Activated naive CD8-positive, alpha-beta T cell treated with anti-CD3 and anti-CD28 coated beads, Interleukin-2, amount 50 U/mL, for 24 hours (primary cell): Measurements from ENCODE around the gene RAE1.

Experiments used
- ATAC-seq: fragments of 150-1000 bp; cut with Tn5 transposase; one replicate; pipeline ENCODE4 v1.10.0; 2021
- DNase-seq: peaks from one replicate; pipeline ENCODE4 v3.0.0; 2021
- H3K27ac Mint-ChIP-seq: one replicate; pipeline ENCODE4 v1.8.0; 2021; ENCODE audit warnings: mild to moderate bottlenecking, mixed read lengths
- H3K27me3 Mint-ChIP-seq: one replicate; pipeline ENCODE4 v1.8.0; 2021; ENCODE audit warnings: mixed read lengths
- H3K36me3 Mint-ChIP-seq: one replicate; pipeline ENCODE4 v1.8.0; 2021; ENCODE audit warnings: low read depth, mixed read lengths
- H3K4me1 Mint-ChIP-seq: one replicate; pipeline ENCODE4 v1.8.0; 2021; ENCODE audit warnings: mixed read lengths
- H3K4me3 Mint-ChIP-seq: one replicate; pipeline ENCODE4 v1.8.0; 2021; ENCODE audit warnings: mild to moderate bottlenecking, moderate library complexity, mixed read lengths
- H3K9me3 Mint-ChIP-seq: one replicate; pipeline ENCODE4 v1.8.0; 2021; ENCODE audit warnings: mixed read lengths

Gene RAE1

DNA sequence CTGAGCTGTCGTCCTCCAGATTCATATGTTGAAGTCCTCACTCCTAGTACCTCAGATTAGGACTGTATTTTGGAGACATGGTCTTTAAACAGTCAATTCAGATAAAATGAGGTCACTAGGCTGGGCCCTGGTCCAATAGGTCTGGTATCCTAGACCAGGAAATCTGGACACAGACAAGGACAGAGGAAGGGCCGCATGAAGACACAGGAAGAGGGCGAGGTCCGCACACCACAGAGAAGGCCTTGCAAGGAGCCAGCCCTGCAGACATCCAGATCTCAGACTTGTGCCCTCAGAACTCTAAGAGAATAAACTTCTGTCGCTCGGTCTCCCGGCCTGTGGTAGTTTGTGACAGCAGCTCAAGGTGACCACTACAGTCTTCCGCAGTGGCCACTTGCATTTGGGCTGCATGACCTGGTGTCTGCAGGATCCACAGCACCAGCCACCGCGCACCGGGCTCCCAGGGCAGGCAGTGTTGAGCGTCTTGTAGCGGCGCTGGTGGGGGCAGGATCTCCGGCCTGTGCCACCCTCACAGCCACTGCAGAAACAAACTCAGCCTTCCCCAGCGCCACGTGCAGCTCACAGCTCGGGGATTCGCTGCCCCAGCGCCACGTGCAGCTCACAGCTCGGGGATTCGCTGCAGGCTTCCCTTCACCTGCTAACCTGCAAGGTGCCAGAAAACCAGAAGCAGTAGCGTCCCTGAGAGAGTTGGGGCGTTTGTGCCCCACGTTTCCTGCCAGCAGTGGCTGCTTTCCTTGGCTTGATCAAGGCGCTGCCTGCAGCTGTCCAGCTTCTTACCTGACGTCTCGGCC, 34.1 kb downstream of the RAE1 start:
- ATAC-seq (no peak), DNase-seq (no peak)
- Mint-ChIP-seq H3K27me3 (no peaks in the 10 kb centered on the region), H3K4me1 (peaks cover 26% of the 10 kb centered on the region), H3K36me3 (peaks cover 7% of the 10 kb centered on the region), H3K4me3 (no peak overlapping the region), H3K27ac (no peak overlapping the region), H3K9me3 (no peaks in the 10 kb centered on the region)

DNA sequence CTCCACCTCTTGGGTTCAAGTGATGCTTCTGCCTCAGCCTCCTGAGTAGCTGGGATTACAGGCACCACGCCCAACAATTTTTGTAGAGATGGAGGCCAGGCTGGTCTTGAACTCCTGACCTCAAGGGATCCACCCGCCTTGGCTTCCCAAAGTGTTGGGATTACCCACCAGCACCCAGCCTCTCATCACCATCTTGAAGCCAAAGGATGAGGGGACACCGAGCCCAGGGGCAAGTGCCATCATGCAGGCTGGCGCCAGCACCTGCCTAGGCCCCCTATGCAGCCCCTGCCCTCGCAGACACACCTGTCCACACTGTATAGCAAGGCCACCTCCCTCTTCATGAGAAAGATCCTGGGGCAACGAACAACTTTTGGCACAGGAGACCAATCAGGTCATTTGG, 34.9 kb downstream of the RAE1 start:
- no peak overlapping the region for H3K27ac Mint-ChIP-seq
- H3K9me3 Mint-ChIP-seq: no peaks in the 10 kb centered on the region
- H3K27me3 Mint-ChIP-seq: no peaks in the 10 kb centered on the region
- H3K4me1 Mint-ChIP-seq: peaks cover 32% of the 10 kb centered on the region
- H3K4me3 Mint-ChIP-seq: no peak overlapping the region
- peaks cover 6% of the 10 kb centered on the region for H3K36me3 Mint-ChIP-seq
- ATAC-seq (no peak), DNase-seq (no peak)

- Mint-ChIP-seq H3K9me3 (no peaks in the 10 kb centered on the region), H3K4me3 (no peak overlapping the region)
These were observed 35.7 kb downstream of the RAE1 start for GRCh38 chr20:57386762-57387161.

DNA sequence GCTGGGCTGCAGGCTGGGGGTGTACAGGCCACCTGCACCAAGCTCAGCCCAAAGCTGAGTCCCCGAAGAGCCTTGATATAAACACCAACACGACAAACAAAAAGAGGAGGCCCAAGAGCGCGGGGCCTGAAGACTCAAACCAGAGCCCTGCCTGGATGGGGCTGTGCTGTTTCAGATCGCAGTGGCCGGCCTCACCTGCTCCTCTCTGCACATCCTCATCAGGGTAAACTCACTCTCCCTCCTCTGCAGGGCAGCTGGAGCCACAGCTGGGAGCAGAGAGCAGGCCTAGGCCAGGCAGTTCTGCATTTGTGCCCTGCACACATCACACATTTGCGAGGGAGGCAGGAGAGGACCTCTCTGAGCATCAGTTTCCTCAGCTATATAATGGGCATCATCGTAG, 36.4 kb downstream of the RAE1 start:
- no peak overlapping the region for H3K4me3 Mint-ChIP-seq
- H3K9me3 Mint-ChIP-seq: no peaks in the 10 kb centered on the region
- H3K4me1 Mint-ChIP-seq: peaks cover 26% of the 10 kb centered on the region
- peaks cover 10% of the 10 kb centered on the region for H3K36me3 Mint-ChIP-seq
- no peaks in the 10 kb centered on the region for H3K27me3 Mint-ChIP-seq
- ATAC-seq: no peak
- no peak for DNase-seq
- no peak overlapping the region for H3K27ac Mint-ChIP-seq

More at GRCh38 chr20:57386762-57387161, 35.7 kb downstream of the RAE1 start:
- DNase-seq (no peak), ATAC-seq (no peak)
- Mint-ChIP-seq H3K27ac (no peak overlapping the region), H3K4me1 (peaks cover 33% of the 10 kb centered on the region), H3K27me3 (no peaks in the 10 kb centered on the region), H3K36me3 (peaks cover 5% of the 10 kb centered on the region)

DNA sequence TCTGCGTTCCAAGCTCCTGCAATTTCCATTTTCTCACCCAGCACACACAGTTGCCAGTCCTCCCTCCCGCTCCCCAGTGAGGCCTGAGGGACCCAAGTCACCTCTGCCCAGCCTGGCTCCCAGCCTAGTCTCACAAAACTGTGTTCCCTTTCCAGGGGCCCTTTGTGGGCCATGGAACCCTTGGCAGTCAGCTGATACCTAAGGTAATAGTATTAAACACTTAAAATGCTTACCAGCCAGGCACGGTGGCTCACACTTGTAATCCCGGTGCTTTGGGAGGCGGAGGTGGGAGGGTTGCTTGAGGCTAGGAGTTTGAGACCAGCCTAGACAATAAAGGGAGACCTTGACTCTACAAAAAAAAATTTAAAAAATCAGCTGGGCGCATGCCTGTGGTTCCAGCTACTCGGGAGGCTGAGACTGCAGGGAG, 36.9 kb downstream of the RAE1 start:
- ATAC-seq (no peak), DNase-seq (no peak)
- peaks cover 24% of the 10 kb centered on the region for H3K4me1 Mint-ChIP-seq
- H3K9me3 Mint-ChIP-seq: no peaks in the 10 kb centered on the region
- H3K4me3 Mint-ChIP-seq: no peak overlapping the region
- H3K27ac Mint-ChIP-seq: no peak overlapping the region
- H3K27me3 Mint-ChIP-seq: no peaks in the 10 kb centered on the region
- H3K36me3 Mint-ChIP-seq: peaks cover 15% of the 10 kb centered on the region

DNA sequence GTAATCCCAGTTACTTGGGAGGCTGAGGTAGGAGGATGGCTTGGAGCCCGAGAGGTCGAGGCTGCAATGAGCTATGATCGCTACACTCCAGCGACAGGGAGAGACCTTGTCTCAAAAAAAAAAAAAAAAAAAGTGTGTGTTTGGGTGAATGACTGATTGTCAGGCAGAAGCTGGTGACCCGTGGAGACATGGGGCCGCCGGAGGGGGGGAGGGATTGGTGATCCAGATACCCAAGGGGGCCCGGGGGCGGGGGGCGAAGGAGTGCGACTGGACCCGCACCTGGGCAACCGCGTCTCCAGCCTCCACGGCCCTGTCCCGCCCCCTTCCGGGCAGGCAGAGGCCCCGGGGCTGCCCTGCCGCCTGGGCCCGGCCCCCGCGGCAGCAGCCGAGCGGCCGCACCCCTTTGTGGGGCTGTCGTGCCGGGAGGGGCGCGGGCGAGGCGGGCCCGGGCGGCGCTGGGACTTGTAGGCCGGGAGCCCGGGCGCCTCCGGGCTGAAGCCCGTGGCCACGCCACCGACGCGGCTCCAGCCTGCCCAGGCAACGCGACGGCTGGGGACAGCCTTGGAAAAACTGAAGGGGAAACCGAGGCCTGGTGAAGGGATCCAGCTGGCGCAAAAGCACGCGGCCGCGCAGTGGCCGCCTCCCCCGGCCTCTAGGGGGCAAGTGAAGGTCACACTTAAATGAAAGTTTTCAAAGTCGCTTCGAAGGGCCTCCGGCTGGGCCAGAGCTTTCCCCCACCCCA, 38.1 kb downstream of the RAE1 start:
- no peaks in the 10 kb centered on the region for H3K27me3 Mint-ChIP-seq
- peak overlapping the region; percentile 98 for H3K27ac Mint-ChIP-seq
- H3K36me3 Mint-ChIP-seq: peaks cover 26% of the 10 kb centered on the region
- peak overlapping the region; percentile 83 for H3K4me3 Mint-ChIP-seq
- DNase-seq: peak; percentile 67
- peaks cover 35% of the 10 kb centered on the region for H3K4me1 Mint-ChIP-seq
- H3K9me3 Mint-ChIP-seq: no peaks in the 10 kb centered on the region
- peak; percentile 22 for ATAC-seq

DNA sequence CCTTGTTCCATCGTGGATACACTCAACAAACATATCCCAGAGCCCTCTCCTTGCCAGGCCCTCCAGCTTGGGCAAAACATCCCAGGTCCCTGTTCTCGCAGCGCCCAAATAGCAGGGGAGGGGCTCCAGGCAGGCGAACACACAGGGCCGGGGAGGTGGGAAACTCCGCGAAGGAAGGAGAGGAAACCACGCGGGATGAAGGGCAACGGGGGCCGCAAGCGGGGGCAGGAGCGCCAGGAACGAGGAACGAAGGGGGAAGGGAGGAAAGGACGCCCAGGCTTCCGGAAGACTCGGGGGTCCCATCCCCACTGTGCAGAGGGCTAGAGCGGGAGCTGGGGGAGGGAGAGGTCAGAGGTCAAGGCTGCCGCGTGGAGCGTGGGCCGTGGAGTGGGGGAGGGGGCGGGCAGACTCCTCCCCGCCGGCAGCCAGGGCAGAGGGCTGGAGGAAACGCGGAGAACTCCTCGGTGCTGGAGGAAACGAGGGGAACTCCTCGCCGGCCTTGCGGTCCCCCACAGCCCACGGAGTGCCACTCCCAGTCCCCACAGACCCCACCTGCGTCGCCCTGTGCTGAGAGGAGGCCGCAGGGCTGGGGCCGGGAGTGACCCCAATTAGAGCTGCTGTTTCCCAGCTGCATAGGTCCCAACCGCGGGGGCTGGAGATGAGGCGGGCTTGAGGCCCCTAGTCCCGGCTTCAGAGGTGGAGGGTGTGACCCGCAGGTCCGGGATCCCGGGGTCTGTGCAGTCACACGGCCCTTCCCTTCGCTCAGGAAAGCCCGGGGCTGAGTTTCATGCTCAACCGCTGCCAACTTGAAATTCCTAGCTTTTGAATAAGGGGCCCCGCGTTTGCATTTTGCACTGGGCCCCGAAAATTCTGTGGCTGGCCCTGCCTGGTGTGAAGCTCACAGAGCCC, 38.9 kb downstream of the RAE1 start:
- ATAC-seq: peak; percentile 33
- no peaks in the 10 kb centered on the region for H3K27me3 Mint-ChIP-seq
- H3K36me3 Mint-ChIP-seq: peaks cover 34% of the 10 kb centered on the region
- DNase-seq: peak; percentile 78
- H3K9me3 Mint-ChIP-seq: no peaks in the 10 kb centered on the region
- peaks cover 44% of the 10 kb centered on the region for H3K4me1 Mint-ChIP-seq
- peak overlapping the region; percentile 98 for H3K27ac Mint-ChIP-seq
- peak overlapping the region; percentile 83 for H3K4me3 Mint-ChIP-seq

DNA sequence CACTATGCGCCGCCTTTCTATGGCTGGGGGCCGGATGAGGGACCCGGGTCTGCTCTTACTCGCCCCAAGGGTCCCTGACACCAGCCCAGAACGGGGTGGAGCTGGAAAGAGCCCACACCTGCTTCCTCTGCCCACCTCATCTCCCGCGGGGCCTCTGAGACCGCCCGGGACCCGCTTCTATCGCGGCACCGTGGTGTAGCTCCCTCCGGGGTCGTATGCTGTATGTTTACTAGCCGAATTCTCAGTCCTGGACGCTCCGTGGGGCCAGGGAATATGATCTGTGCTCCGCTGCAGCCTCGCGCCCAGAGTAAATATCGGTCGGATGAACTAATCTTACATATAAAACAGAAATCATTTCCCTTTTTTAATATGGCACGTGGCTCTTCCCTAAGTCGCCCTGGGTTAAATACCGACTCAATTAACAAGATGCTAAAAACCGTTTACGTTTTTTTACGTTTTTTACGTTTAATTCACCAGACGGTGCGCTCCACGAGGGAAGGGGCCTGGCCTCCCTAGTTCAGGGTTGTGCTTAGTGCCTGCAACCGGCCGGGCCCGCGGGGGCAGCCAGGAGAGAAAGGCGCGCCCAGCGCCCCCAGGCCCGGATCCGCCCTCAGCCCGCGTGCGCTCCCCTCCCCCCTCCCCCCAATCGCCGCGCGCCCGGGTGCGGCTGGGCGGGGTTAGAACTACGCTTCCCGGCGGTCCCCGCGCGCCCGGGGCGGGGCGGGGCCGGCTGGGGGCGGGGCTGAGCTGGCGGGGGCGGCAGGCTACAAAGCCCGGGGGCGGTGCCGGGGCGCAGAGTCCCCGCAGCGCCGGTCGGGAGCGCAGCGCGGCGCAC, 39.8 kb downstream of the RAE1 start, which contains the start of gene RBM38:
Gene RBM38 (plus strand): TSS at position 793 of the 835 bp plus-strand sequence. CDS start 186 bp downstream, outside the sequence.
- H3K36me3 Mint-ChIP-seq: peaks cover 41% of the 10 kb centered on the region
- peak within 1 kb of the TSS; percentile 98 for H3K27ac Mint-ChIP-seq
- no peaks in the 10 kb centered on the region for H3K27me3 Mint-ChIP-seq
- DNase-seq (peak; percentile 85), ATAC-seq (peak; percentile 34)
- H3K4me1 Mint-ChIP-seq: peaks cover 50% of the 10 kb centered on the region
- peak within 1 kb of the TSS; percentile 90 for H3K4me3 Mint-ChIP-seq
- no peaks in the 10 kb centered on the region for H3K9me3 Mint-ChIP-seq

DNA sequence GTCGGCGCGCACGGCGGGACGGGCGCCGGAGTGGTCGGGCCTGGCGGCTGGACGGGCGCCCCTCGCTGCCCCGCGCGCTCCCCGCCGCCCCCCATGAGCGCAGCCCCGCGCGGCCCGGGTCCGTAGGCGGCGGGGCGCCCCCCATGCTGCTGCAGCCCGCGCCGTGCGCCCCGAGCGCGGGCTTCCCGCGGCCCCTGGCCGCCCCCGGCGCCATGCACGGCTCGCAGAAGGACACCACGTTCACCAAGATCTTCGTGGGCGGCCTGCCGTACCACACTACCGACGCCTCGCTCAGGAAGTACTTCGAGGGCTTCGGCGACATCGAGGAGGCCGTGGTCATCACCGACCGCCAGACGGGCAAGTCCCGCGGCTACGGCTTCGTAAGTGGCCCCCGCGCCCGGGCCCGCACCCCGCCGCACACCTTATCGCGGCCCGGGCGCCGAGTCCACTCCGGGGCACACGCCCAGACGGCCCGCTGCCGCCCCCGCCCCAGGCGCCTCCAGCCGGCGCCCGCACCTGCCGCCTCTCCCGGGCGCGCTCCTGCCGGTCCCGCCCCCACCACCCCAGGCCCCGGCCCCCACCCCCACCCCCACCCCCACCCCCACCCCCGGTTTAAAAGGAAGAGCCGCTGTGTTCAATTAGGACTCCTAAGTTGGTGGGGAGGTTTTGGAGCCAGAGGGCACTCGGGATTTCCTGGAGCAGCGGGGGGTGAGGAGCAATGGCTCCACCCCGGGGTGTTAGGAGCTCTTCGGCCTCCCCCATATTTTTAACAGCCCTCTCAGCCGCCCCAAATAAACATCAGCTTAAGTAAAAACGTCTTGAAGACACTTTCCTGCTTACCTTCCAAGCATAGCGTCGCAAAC, 40.6 kb downstream of the RAE1 start:
- Mint-ChIP-seq H3K27ac (peak overlapping the region; percentile 89), H3K9me3 (no peaks in the 10 kb centered on the region), H3K4me3 (peak overlapping the region; percentile 90), H3K4me1 (peaks cover 59% of the 10 kb centered on the region), H3K36me3 (peaks cover 47% of the 10 kb centered on the region), H3K27me3 (no peaks in the 10 kb centered on the region)
- DNase-seq: peak; percentile 41
- ATAC-seq: peak; percentile 0

- no peaks in the 10 kb centered on the region for H3K9me3 Mint-ChIP-seq
- ATAC-seq (peak; percentile 50), DNase-seq (peak; percentile 74)
- no peaks in the 10 kb centered on the region for H3K27me3 Mint-ChIP-seq
- H3K4me1 Mint-ChIP-seq: peaks cover 69% of the 10 kb centered on the region
- H3K4me3 Mint-ChIP-seq: peak overlapping the region; percentile 90
- peak overlapping the region; percentile 89 for H3K27ac Mint-ChIP-seq
- peaks cover 54% of the 10 kb centered on the region for H3K36me3 Mint-ChIP-seq
These were observed 41.6 kb downstream of the RAE1 start for GRCh38 chr20:57392512-57393271.

- no peaks in the 10 kb centered on the region for H3K9me3 Mint-ChIP-seq
- H3K36me3 Mint-ChIP-seq: peaks cover 59% of the 10 kb centered on the region
- H3K4me3 Mint-ChIP-seq: peak overlapping the region; percentile 90
- peak overlapping the region; percentile 89 for H3K27ac Mint-ChIP-seq
- H3K4me1 Mint-ChIP-seq: peaks cover 74% of the 10 kb centered on the region
- H3K27me3 Mint-ChIP-seq: no peaks in the 10 kb centered on the region
- no peak for DNase-seq
- no peak for ATAC-seq
These were observed 42.5 kb downstream of the RAE1 start for GRCh38 chr20:57393321-57394120.
